Peyer's patch (tissue), 4 donors: ENCODE measurements around the gene LAMTOR2.

Experiments
- CTCF ChIP-seq, 6 experiments: fragments of 450-650 bp in 4 of 6; fragments of 200-600 bp in 2 of 6; sonication (generic) in 1 of 6; IDR thresholded peaks; one replicate each; pipeline ENCODE4 v1.5.1; 2017 to 2019; ENCODE audit warnings: antibody characterized with exemption in 6 of 6, mild to moderate bottlenecking in 3 of 6, moderate library complexity in 1 of 6
- POLR2A ChIP-seq, 2 donors: fragments of 450-650 bp; IDR thresholded peaks; one replicate each; pipeline ENCODE4 v1.5.1; 2017; ENCODE audit warnings: antibody characterized with exemption in 2 of 2, mild to moderate bottlenecking in 2 of 2, moderate library complexity in 2 of 2

- TF ChIP-seq POLR2A (IDR thresholded peaks at IDR 0.05) (no peak), CTCF (IDR thresholded peaks at IDR 0.05) (no peak)
Observed at GRCh38 chr1:156009404-156009803, 45.2 kb upstream of the LAMTOR2 start.
